Measurements from ENCODE around the gene PRKG1.

DNA sequence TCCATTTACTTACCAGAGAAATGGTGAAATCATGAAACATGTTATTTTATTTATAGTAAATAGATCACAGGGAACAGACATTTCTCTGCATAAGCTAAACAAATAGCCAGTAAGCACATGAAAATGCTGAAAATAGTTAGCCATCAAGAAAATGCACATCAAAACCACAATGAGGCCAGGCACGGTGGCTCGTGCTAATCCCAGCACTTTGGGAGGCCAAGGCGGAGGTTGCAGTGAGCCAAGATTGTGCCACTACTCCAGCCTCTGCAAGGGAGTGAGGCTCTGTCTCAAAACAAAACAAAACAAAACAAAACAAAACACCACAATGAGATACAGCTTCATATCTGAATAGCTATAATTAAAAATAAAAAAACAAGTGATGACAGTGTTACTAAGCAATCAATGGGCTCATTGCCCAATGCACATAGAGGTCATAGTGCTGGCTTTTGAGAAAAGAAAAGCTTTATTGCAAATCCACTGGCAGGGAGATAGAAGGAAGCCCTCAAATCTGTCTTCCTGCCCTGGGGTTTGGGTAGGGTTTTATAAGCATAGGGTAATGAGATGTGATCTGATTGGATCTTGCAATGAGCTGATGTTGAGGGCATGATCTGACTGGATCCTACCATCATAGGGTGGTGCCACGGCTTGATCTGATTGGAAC is 608.9 kb downstream of the PRKG1 start:
- TF ChIP-seq TAF1 (IDR thresholded peaks at IDR 0.05; ENCODE audit: low read depth) (no peak), NFIC (IDR thresholded peaks at IDR 0.05) (no peak), YY1 (IDR thresholded peaks at IDR 0.05; ENCODE audit: low read depth) (no peak), TEAD4 (IDR thresholded peaks at IDR 0.05) (no peak), RAD21 (IDR thresholded peaks at IDR 0.05; ENCODE audit: low read depth) (no peak), CREB1 (IDR thresholded peaks at IDR 0.05; ENCODE audit: low read depth) (no peak), EGR1 (IDR thresholded peaks at IDR 0.05) (no peak), TCF12 (IDR thresholded peaks at IDR 0.05; ENCODE audit: low read depth) (no peak), EP300 (IDR thresholded peaks at IDR 0.05; ENCODE audit: borderline replicate concordance) (no peak)
- TF ChIP-seq, protein P1, sequence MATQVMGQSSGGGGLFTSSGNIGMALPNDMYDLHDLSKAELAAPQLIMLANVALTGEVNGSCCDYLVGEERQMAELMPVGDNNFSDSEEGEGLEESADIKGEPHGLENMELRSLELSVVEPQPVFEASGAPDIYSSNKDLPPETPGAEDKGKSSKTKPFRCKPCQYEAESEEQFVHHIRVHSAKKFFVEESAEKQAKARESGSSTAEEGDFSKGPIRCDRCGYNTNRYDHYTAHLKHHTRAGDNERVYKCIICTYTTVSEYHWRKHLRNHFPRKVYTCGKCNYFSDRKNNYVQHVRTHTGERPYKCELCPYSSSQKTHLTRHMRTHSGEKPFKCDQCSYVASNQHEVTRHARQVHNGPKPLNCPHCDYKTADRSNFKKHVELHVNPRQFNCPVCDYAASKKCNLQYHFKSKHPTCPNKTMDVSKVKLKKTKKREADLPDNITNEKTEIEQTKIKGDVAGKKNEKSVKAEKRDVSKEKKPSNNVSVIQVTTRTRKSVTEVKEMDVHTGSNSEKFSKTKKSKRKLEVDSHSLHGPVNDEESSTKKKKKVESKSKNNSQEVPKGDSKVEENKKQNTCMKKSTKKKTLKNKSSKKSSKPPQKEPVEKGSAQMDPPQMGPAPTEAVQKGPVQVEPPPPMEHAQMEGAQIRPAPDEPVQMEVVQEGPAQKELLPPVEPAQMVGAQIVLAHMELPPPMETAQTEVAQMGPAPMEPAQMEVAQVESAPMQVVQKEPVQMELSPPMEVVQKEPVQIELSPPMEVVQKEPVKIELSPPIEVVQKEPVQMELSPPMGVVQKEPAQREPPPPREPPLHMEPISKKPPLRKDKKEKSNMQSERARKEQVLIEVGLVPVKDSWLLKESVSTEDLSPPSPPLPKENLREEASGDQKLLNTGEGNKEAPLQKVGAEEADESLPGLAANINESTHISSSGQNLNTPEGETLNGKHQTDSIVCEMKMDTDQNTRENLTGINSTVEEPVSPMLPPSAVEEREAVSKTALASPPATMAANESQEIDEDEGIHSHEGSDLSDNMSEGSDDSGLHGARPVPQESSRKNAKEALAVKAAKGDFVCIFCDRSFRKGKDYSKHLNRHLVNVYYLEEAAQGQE (IDR thresholded peaks at IDR 0.05; ENCODE audit: low read depth), result no peak
- TF ChIP-seq, protein P2, sequence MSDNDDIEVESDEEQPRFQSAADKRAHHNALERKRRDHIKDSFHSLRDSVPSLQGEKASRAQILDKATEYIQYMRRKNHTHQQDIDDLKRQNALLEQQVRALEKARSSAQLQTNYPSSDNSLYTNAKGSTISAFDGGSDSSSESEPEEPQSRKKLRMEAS (IDR thresholded peaks at IDR 0.05), result no peak

Data from Ishikawa (cell line).